ENCODE results near the gene ERV3-1.
"Not testable (repeated sequence)": the region's sequence is repeated elsewhere in the genome, so short reads cannot be mapped to it uniquely, and the experiment has no call there.

ERV3-1 gene

DNA sequence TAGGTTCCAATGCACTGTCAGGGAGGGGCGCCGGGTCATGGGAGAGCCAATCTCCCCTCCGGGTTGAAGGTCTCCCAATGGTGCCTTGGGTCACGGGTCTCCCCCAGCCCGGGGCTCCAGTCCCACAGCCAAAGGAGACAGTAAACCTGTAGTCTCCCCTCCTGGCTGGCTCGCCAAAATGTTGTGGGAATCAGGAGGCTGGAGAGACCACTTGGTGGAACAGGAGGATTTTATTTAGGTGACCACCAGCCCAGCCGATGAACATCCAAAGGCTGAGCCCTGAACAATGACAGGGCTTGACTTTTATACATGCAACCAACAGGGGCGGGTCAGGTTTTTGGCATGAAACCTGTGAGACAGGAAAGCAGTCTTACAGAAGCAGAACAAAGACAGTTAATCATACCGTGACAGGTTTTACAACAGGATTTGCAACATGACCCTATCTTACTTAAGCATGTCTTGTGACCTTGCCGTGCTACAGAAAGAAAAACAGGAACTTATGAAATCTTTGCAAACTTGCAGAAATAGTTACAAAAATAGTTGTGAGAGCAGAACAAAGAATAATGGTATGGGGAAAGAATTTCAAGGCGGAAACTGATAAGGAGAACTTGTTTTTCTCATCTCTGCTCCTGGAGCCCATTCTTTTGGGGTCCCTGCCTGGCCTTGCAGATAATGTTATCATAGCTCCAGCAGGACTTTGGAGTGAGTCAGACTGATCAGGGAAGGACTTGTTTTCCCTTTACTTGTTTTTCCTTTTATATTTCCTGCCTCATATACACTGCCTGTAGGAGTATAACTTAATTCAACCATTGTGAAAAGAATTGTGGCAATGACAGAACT is 7.1 kb downstream of the ERV3-1 start:
- no peak for DNase-seq (ENCODE audit: low read depth)

- no peak for DNase-seq (ENCODE audit: low read depth)
These were observed 7.7 kb downstream of the ERV3-1 start for GRCh38 chr7:64998865-64999164.

- no peak for DNase-seq (ENCODE audit: low read depth)
These were observed 8.5 kb downstream of the ERV3-1 start for GRCh38 chr7:64997927-64998391.

DNA sequence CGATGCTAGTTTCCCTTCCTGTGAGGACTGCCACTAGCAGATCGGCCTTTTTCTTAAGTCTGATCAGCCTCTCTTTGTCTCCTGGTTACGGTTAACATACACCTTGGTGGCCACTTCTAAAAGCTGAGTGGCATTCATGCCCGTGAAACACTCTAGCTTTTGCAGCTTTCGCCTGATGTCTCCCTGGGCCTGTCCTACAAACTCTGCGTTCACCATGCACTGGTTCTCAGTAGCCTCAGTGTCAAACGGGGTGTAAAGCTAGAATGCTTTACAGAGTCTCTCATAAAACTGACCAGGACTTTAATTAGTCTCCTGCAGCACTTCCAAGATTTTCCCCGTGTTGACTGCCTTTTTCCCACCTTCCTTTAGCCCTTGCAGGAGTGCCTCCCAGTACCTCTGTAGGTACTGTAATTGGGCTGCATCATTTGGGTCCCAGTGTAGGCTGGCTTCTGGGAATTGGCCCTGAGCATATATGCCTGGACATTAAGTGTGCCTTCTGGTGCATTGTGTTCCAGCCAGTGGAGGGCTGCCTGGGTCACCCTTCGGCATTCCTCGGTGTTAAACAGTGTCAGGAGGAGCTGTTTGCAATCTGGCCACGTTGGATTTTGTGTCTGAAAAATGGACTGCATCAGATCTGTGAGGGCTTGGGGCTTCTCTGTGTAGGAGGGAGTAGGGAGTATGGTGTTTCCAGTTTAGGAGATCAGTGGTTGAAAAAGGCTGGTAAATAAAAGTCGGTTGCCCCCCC is 9.2 kb downstream of the ERV3-1 start:
- DNase-seq (ENCODE audit: low read depth) = no peak

- no peak for DNase-seq (ENCODE audit: low read depth)
These were observed 10.2 kb downstream of the ERV3-1 start for GRCh38 chr7:64996305-64996704.

- DNase-seq (ENCODE audit: low read depth) = no peak
These were observed 12.6 kb downstream of the ERV3-1 start for GRCh38 chr7:64993901-64994300.

GRCh38 chr7:64992971-64993370 is 13.5 kb downstream of the ERV3-1 start:
- DNase-seq (ENCODE audit: low read depth) = no peak

DNA sequence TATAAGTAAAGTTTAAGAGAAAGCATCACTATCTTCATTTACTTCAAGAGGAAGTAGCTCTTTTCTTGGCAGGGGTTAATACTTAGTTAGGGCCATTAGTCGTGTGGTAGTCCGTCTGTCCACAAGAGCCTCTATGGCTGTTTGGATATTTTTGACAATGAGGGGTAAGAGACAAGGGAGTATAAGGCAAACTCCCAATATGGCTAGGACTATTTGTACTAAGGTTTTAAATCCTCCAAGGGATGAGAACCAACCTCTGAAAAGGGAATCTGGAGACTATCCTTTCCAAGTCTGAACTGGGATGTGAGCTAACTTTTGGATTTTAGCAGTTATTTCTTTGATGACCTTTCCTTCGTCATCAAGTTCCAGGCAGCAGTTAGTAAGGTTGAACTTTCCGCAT is 15.6 kb downstream of the ERV3-1 start, which contains the start of gene ZNF117:
TSS of gene ZNF117 (minus strand) at position 101 of the 400 bp plus-strand sequence.
- DNase-seq (ENCODE audit: low read depth) = no peak

DNA sequence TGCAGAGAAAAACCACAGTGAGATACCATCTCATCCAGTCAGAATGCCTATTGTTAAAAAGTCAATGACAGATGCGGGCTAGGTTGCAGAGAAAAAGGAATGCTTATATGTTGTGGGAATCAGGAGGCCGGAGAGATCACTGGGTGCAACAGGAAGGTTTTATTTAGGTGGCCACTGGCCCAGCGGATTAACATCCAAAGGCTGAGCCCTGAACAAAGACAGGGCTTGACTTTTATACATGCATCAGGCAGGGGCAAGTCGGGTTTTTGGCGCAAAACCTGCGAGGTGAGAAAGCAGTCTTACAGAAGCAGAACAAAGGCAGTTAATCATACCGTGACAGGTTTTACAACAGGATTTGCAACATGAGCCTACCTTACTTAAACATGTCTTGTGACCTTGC is 16.3 kb downstream of the ERV3-1 start:
- DNase-seq (ENCODE audit: low read depth) = no peak

DNA sequence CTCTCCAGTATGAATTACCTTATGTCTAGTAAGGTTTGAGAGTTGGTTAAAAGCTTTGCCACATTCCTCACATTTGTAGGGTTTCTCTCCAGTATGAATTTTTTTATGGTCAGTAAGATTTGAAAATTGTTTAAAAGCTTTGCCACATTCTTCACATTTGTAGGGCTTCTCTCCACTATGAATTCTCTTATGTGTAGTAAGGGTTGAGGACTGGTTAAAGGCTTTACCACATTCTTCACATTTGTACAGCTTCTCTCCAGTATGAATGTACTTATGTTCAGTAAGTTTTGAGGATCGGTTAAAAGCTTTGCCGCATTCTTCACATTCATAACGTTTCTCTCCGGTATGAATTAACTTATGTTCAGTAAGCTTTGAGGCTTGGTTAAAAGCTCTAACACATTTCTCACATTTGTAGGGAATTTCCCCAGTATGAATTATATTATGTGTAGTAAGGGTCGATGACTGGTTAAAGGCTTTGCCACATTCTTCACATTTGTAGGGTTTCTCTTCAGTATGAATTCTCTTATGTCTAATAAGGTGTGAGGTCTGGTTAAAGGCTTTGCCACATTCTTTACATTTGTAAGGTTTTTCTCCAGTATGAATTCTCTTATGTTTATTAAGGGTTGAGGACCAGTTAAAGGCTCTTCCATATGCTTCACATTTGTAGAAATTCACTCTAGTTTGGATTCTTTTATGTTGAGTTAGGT is 27.8 kb downstream of the ERV3-1 start:
- no peak for DNase-seq (ENCODE audit: low read depth)

DNA sequence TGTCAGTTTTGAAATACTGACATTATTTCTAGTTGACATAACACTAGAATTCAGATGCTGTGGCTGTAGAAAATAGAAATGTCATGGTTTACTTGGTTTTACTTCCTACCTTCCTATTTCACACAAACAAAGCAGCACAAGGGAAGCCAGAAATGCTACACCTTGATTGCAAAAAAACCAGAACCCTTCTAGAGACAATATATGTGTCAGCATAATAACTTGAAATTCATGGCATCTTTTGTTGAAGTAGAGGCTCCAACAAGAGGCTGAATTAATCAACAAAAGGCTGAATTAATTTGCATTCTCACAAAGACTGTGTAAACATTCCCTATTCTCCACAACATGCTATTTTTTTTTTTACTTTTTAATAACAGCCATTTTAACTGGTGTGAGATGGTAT is 40.9 kb downstream of the ERV3-1 start:
- DNase-seq (ENCODE audit: low read depth) = no peak

DNA sequence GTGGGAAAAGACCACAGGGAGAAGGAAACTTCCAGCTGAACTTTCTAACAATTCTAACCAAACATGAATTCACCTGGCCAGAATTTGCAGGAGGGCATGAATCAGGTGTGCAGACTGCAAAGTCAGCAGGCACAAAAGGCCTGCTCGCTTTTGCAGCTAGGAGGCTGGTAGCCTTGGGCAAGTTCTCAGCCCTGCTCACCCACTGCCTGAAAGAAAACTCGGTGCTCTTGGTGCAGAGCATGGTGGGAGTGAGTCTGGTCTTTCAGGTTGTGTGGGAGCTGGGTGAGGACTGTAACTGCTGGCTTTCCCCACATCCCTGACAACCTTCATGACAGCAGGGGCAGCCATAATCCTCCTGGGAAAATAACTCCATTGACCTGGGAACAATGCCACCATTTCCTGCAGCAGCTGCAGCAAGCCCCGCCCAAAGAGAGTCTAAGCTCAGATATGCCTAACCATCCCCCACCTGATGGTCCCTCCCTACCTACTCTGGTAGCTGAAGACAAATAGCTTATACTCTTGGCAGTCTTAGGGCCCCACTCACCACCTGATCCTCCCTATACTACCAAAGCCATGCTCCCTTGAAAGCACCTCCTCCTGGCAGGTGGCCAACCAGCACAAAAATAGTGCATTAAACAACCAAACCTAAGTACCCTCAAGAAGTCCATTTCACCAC is 47.3 kb downstream of the ERV3-1 start:
- no peak for DNase-seq (ENCODE audit: low read depth)

DNA sequence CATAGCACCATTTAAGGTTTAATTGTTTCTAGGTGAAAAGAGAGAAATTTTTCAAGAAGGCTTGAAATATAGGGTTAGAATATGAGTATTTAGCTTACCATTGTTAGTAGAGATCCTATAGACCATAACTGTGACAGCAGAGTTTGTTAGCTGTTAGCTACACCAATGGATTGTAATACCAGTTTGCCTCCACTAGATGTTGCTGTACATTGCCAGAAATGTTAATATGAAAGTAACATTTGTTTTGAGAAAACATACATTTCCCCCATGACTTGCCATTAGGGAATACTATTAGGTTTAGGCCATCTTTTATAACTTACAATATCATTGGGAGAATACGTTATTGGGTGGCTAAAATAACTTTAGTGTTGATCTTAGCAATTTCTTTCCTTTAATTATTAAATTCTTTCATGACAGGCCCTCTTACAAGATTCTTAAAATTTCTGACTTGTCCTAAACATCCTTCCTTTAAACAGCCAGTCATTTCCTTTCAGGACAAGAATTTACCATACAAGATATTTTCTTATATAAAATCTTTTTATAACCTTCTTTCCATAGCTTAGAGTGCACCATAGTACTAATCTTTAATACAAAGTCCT is 55.1 kb downstream of the ERV3-1 start:
- no peak for DNase-seq (ENCODE audit: low read depth)

DNA sequence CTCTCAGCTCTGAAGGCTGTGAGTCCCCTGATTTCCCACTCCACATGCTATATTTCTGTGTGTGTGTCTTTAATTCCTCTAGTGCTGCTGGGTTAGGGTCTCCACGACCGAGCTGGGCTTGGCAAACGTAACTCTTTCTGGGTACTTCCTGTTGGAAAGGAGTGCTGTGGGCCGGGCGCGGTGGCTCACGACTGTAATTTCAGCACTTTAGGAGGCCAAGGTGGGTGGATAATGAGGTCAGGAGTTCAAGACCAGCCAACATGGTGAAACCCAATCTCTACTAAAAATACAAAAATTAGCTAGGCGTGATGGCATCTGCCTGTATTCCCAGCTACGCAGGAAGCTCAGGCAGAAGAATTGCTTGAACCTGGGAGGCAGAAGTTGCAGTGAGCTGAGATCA is 55.8 kb downstream of the ERV3-1 start:
- DNase-seq (ENCODE audit: low read depth) = not testable (repeated sequence)

GRCh38 chr7:64948774-64949173 is 57.7 kb downstream of the ERV3-1 start:
- not testable (repeated sequence) for DNase-seq (ENCODE audit: low read depth)

- no peak for DNase-seq (ENCODE audit: low read depth)
These were observed 59.1 kb downstream of the ERV3-1 start for GRCh38 chr7:64947252-64948000.

DNA sequence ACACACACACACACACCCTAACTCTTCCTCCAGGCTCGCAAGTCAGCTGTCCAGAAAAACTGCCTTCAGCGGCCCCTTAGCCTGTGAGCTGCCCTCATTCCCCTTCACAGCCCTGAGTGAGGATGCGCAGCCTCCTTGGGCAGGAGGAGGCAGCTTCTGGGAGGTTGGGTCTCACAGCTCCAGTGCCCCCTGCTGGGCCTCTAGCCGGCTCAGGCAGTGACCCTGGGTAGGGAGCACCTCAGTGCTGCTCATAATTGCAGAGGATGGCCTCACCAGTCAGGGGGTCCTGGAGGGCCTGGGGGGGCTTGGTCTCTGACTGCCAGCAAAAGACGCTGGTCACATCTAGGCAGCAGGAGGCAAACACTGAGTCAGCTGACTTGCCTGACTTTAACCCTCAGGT is 59.7 kb downstream of the ERV3-1 start:
- no peak for DNase-seq (ENCODE audit: low read depth)

DNA sequence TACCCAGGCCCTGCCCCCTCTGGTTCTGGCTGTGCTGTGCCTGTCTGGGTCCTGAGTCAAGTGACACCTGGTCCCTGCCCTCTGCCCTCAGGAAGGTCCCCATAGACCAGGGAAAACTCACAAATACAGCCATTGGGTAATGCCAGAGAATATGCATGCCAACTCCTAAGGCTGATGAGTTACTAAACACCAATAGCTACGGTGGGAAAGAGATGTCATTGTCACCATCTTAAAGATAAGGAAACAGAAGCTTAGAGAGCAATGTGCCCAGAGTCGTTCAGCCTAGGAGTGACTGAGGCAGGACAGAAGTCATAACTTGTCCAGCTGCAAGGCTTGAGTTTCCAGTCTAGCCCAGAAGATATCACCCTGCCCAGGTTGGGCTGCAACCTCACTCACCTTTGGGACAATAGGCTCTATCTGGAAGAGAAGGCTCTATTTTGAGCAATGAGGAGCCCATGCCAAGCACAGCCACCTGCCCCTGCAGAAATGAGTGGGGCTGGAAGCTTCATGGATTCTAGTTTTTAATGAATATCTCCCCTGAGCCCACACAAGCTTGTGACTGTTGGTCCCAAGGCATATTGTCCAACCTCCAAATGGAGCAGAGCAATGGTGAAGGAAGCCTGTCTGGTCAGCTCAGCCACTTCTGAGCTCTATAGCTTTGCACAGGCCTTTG is 60.8 kb downstream of the ERV3-1 start:
- DNase-seq (ENCODE audit: low read depth) = no peak

GRCh38 chr7:64944667-64945502 is 61.6 kb downstream of the ERV3-1 start:
- DNase-seq (ENCODE audit: low read depth) = not testable (repeated sequence)
